ENCODE data around the gene SPA17. TPM values are rescaled to one million over a fixed set of nuclear protein-coding genes. Genes with fewer than 3 reads are reported as not detected.

SPA17 gene
- total RNA-seq: 10 to 100 TPM in 1 of 3 donors, 1 to 10 TPM in 2; 2.9 to 15.2 (median 9.8) TPM

GRCh38 chr11:124673333-124674167, at the start of gene SPA17, which contains the start of gene SIAE:
Gene SPA17, plus strand, starts transcription at chr11:124673904. Its CDS starts 1,361 bp downstream, at chr11:124675265.
Gene SIAE, minus strand, starts transcription at chr11:124673739. Its CDS starts 31 bp downstream, at chr11:124673708.
- no peaks in the 10 kb centered on the region for H3K36me3 ChIP-seq
- H3K4me1 ChIP-seq: no peaks in the 10 kb centered on the region
- H3K4me3 ChIP-seq: peak within 1 kb of the TSS; percentile 70 to 77 (median 74)
- H3K27ac ChIP-seq: peak within 1 kb of the TSS; percentile 92 to 94
- no peaks in the 10 kb centered on the region for H3K27me3 ChIP-seq
- H3K9me3 ChIP-seq: no peaks in the 10 kb centered on the region
- intact Hi-C loops (cut with DNase I; ENCODE audit: low total_unique reads): loop anchor here (10.0 kb wide), 2 partner anchors 91 to 161 kb away; partner anchors contain the start of gene ESAM
- DNase-seq (ENCODE audit: low spot score in 2 of 2): peak; percentile 92 to 93
- TF ChIP-seq POLR2AphosphoS5 (IDR thresholded peaks at IDR 0.05) (peak; percentile 75 to 79 (median 76)), CTCF (IDR thresholded peaks at IDR 0.05) (no peak), POLR2A (IDR thresholded peaks at IDR 0.05) (peak; percentile 8)

GRCh38 chr11:124625504-124626168, 48.1 kb upstream of the SPA17 start:
- no peak for DNase-seq (ENCODE audit: low spot score in 2 of 2)
- intact Hi-C loops (cut with DNase I; ENCODE audit: low total_unique reads): no loop called here
- no peaks in the 10 kb centered on the region for H3K27me3 ChIP-seq
- TF ChIP-seq CTCF (IDR thresholded peaks at IDR 0.05) (no peak), POLR2AphosphoS5 (IDR thresholded peaks at IDR 0.05) (no peak), POLR2A (IDR thresholded peaks at IDR 0.05) (no peak)
- no peak overlapping the region for H3K4me3 ChIP-seq
- peaks cover 0 to 5% of the 10 kb centered on the region in 2 donors for H3K4me1 ChIP-seq
- no peak overlapping the region for H3K27ac ChIP-seq
- no peaks in the 10 kb centered on the region for H3K9me3 ChIP-seq
- no peaks in the 10 kb centered on the region for H3K36me3 ChIP-seq

- H3K4me3 ChIP-seq: no peak overlapping the region
- H3K4me1 ChIP-seq: peaks cover 0 to 5% of the 10 kb centered on the region in 2 donors
- no peaks in the 10 kb centered on the region for H3K27me3 ChIP-seq
- intact Hi-C loops (cut with DNase I; ENCODE audit: low total_unique reads): no loop called here
- H3K36me3 ChIP-seq: no peaks in the 10 kb centered on the region
- no peak overlapping the region for H3K27ac ChIP-seq
- TF ChIP-seq POLR2A (IDR thresholded peaks at IDR 0.05) (no peak), POLR2AphosphoS5 (IDR thresholded peaks at IDR 0.05) (no peak), CTCF (IDR thresholded peaks at IDR 0.05) (no peak)
- DNase-seq (ENCODE audit: low spot score in 2 of 2): no peak
- H3K9me3 ChIP-seq: no peaks in the 10 kb centered on the region
Observed at GRCh38 chr11:124627546-124627945, 46.2 kb upstream of the SPA17 start.

- Histone ChIP-seq H3K4me3 (no peak overlapping the region), H3K36me3 (no peaks in the 10 kb centered on the region), H3K9me3 (no peaks in the 10 kb centered on the region), H3K27me3 (no peaks in the 10 kb centered on the region), H3K27ac (no peak overlapping the region), H3K4me1 (no peaks in the 10 kb centered on the region)
- intact Hi-C loops (cut with DNase I; ENCODE audit: low total_unique reads): no loop called here
- DNase-seq (ENCODE audit: low spot score in 2 of 2): no peak
- no peak for TF ChIP-seq POLR2A (IDR thresholded peaks at IDR 0.05)
- TF ChIP-seq POLR2AphosphoS5 (IDR thresholded peaks at IDR 0.05): no peak
- no peak for TF ChIP-seq CTCF (IDR thresholded peaks at IDR 0.05)
Observed at GRCh38 chr11:124629961-124630360, 43.7 kb upstream of the SPA17 start.

- no peak for TF ChIP-seq POLR2AphosphoS5 (IDR thresholded peaks at IDR 0.05)
- no peak for TF ChIP-seq CTCF (IDR thresholded peaks at IDR 0.05)
- TF ChIP-seq POLR2A (IDR thresholded peaks at IDR 0.05): no peak
- no peaks in the 10 kb centered on the region for H3K36me3 ChIP-seq
- H3K4me1 ChIP-seq: no peaks in the 10 kb centered on the region
- no peaks in the 10 kb centered on the region for H3K9me3 ChIP-seq
- no peak for DNase-seq (ENCODE audit: low spot score in 2 of 2)
- H3K27ac ChIP-seq: no peak overlapping the region
- no peak overlapping the region for H3K4me3 ChIP-seq
- intact Hi-C loops (cut with DNase I; ENCODE audit: low total_unique reads): no loop called here
- H3K27me3 ChIP-seq: no peaks in the 10 kb centered on the region
Observed at GRCh38 chr11:124633355-124633754, 40.3 kb upstream of the SPA17 start.

All from breast epithelium (tissue), 4 donors.